Left renal cortex interstitium (tissue), 4 donors: ENCODE data around the gene C1orf210. TPM values are rescaled to one million over a fixed set of nuclear protein-coding genes. Genes with fewer than 3 reads are reported as not detected.

Experiments used
- polyA plus RNA-seq, 4 donors: library from polyadenylated mRNA; unstranded; fragments of 120-200 nt; gene quantifications; one replicate each; pipeline ENCODE4 v1.2.1, GENCODE V29; 2013; ENCODE audit not compliant: insufficient read length in 4 of 4

C1orf210 gene
- polyA plus RNA-seq, 4 donors = 23.8 to 26.2 (median 24.8) TPM

Other genes starting within 250 kb of the C1orf210 start
- 10 to 100 TPM; 71.9 to 82.4 (median 72.6) TPM for gene EBNA1BP2, start 113.3 kb downstream of the C1orf210 start, polyA plus RNA-seq
- 1 to 10 TPM; 2.8 to 4.9 (median 4.0) TPM for gene CFAP57, start 113.3 kb downstream of the C1orf210 start, polyA plus RNA-seq
- 10 to 100 TPM; 12.5 to 17.9 (median 14.3) TPM for gene TMEM125, start 15.6 kb downstream of the C1orf210 start, polyA plus RNA-seq
- 10 to 100 TPM; 44.9 to 64.8 (median 53.8) TPM for gene TIE1, start 15.4 kb upstream of the C1orf210 start, polyA plus RNA-seq
- gene MPL, start 52.2 kb upstream of the C1orf210 start, polyA plus RNA-seq = 1 to 10 TPM in 2 of 4 donors, under 1 TPM in 2; 0.30 to 1.5 (median 1.0) TPM
- gene CDC20, start 73.4 kb upstream of the C1orf210 start, polyA plus RNA-seq = 10 to 100 TPM; 31.0 to 44.2 (median 37.9) TPM
- gene ELOVL1, start 82.4 kb upstream of the C1orf210 start, polyA plus RNA-seq = 10 to 100 TPM; 74.6 to 83.9 (median 79.9) TPM
- gene MED8, start 104.2 kb upstream of the C1orf210 start, polyA plus RNA-seq = 10 to 100 TPM; 37.5 to 41.8 (median 39.0) TPM
- 10 to 100 TPM; 14.5 to 36.1 (median 22.5) TPM for gene SZT2, start 104.3 kb upstream of the C1orf210 start, polyA plus RNA-seq
- gene HYI, start 168.3 kb upstream of the C1orf210 start, polyA plus RNA-seq = 10 to 100 TPM; 32.5 to 49.2 (median 43.6) TPM
- gene PTPRF, start 245.3 kb upstream of the C1orf210 start, polyA plus RNA-seq = 100 to 1,000 TPM; 194 to 244 (median 205) TPM